HG03039 (cell line): ENCODE data around the gene SLC22A23.

Source experiments
- ATAC-seq: cut with Tn5 transposase; IDR thresholded peaks from one replicate; pipeline ENCODE4 v1.9.1; 2021; ENCODE audit warnings: mild to moderate bottlenecking, moderate library complexity; ENCODE audit not compliant: unreplicated experiment

SLC22A23 gene

DNA sequence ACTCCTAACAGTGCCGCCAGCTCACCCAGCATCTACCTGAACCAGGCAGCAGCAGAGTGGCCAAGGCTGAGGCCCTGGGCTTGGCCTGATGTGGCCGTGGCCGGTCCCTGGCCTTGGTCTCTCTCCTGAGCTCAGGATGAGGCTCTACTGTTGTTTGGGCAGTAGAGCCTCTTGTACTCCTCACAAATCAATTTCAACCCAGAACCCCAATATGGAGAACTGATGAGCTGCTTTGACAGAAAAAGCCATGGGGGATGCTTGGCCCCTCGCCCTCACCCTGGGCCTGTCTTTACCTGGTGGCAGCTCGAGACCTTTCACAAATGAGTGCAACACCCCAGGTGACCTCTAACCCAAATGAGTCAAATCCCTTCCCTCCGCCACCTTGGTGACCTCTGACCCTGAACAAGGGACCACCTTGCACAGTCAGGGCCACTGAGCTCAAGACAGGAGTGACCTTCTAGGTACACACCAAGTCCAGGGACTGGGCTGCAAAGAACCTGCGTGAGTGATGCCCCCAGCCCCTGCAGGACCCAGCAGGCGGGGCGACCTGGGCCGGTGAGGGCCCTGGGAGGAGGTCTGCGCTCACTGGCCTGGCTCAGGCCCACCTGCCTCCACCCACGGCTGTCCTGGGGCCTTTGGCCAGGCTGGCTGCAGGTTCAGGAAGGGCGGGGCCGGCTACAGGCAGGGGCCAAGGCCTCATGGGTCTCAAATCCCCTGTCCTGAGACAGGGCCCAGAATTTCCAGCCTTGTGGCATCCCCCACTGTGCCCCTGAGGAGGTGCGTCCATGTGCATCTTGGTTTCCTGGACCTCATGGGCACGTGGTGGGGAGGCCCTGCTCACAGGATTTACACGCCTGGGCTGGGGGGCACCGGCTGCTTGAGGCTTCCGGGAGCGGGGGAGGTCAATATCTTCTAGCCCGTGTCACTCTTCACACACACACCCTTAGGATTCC is 167.9 kb downstream of the SLC22A23 start:
- ATAC-seq, result no peak

- ATAC-seq, result no peak
Observed at GRCh38 chr6:3287976-3288707, 168.7 kb downstream of the SLC22A23 start.

DNA sequence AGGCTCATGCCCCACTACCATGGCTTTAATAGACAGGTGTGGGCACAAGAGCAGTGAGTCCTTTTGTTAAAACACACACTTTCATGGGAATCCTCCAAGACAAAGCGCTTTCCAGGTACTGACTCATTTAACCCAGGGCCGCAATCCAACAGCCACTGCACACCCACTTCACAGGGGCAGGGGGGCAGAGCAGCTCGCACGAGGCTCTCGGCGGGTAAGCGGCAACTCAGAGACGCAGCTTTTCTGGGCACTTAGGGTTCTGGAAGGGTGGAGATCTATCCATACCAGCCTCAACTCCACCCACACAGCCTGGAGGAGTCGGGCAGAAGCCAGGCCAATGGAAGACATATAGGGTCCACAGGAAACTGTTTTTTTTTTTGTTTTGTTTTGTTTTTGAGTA is 169.5 kb downstream of the SLC22A23 start:
- no peak for ATAC-seq

DNA sequence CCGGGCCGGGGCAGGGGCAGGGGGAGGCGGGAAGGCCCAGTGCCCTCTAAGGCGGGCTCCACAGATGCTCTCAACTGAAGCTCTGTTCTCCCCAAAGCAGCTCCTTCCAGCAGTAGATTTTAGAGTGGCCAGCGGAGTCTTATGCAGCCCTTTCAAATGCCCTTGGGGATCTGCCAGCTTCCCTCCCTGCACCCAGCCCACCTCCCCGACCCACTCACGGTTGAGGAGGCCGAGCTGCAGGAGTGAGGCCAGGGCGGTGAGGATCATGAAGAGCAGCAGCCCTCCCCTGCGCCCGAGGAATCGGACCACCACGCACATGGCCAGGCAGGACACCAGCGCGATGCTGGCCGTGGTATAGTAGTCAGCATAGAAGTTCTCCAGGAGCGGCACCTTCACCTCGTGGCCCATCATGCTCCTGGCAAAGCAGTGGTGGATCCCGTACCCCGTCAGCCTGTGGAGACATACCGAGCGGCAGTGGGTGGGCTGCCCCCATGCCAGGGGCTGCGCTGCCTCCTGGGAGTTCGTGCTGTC is 170.1 kb downstream of the SLC22A23 start:
- no peak for ATAC-seq

GRCh38 chr6:3285732-3286131 is 171.1 kb downstream of the SLC22A23 start:
- no peak for ATAC-seq

DNA sequence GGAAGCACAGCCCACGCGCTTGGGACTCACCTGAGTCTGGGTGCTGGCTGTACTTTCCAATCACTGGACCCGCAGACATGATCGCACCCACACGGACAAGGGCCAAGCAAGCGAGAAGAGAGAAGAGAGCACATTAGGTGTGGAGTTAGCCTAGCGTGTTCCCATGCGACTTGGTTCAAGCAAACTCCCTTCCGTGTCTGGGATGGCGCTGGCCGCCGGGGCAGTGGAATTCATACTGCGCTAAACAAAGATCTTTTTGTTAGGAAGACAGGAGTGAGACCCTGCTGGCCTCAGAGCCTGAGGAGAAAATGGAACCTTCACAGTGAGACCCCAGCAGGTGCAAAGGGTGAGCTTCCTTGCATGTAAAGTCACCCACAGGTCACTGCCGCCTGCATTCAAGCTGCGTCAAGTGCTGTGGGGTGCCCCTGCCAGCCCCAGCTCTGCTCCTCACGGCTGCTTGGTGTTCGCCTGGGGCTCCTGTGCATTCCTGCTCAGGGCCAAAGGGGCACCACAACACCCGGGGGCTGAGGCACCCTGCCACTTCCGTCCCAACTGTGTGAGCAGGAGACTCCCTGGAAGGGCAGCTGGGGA is 171.7 kb downstream of the SLC22A23 start:
- ATAC-seq, result no peak

DNA sequence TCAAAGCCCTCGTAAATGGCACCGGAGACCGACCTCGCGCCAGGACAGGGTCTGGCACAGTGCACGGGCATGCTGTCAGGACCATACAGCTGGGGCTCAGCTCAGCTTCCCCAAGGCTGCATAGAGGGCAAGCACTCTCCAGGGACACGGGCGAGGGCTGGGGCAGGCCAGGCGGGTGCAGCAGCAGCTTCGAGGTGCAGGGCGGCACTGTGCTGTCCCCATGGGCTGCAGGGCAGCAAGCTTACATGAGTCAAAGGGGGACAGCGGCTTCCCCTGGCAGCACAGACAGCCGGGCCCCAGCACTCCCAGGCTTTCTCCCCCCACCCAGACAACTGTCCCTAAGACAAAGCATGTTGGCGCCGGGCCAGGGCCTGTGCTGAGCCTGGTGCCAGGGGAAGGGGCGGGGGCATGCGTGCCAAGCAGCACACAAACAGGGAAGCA is 172.4 kb downstream of the SLC22A23 start:
- no peak for ATAC-seq

GRCh38 chr6:3283641-3284435 is 173.0 kb downstream of the SLC22A23 start:
- no peak for ATAC-seq

GRCh38 chr6:3283241-3283640 is 173.6 kb downstream of the SLC22A23 start:
- ATAC-seq, result no peak

GRCh38 chr6:3282476-3283236 is 174.2 kb downstream of the SLC22A23 start:
- ATAC-seq, result no peak

DNA sequence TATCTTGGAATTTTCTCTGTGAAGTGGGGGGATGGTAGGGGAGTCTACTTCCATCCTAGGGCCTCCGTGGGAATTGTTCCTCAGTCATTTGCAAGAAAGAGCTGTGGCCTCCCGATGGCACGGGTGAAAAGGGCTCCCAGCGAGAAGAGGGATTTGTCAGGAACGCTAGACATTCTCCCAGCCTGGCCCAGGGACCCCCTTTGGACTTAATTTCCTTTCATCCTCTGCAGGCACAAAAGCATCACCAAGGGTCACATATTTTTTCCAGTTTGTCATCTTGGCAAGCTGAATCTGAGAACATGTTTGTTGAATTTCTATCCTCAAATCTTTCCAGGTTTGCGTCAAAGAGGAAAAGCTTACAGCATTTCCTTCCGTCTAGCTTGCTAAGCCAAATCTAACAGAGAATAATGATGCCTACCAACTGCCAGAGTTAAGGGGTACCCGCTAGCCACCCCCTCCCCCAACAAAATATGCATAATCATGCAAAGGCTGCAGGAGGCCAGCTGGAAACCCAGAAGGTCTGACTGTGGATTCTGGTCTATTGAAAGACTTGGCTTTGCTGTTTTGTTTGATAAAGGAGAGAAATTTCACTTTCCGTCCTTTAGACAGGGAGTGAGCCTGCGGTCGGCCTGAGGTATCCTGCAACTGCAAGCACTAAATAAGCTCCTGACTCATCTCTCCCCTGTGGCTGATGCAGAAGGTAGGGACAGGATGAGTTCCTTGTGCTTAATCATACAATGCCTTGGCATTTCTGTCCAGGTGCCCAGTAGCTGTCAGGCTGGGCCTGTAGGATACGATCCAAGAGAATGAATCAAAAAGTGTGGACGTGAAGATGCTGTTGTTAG is 175.0 kb downstream of the SLC22A23 start:
- ATAC-seq, result no peak

DNA sequence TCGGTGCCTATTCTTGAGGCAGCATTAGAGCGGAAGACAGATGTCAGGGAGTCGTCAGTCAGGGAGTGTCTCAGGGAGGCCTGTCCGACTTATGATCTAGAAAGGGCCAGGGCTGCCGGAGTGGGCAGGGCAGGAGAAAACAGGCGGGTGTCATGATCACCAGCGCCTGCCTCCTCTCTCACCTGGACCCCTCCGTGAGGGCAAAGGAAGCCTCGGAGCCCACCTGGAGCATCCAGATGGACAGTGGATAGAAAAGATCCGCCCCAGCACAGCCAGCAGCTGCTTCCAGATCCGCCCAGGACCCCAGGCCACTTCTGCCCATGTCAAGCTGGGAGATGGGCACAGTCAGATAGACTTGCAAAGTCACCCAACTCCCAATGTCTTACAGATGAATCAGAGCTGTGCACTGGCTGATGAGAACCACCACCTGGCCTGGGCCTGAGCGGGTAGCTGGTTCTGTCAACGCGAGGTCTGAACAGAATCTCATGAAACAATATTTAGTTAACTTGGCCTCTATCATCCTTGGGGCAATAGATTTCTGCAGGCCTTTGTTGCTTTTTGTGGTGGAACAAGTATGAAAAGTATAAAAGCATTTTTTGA is 175.9 kb downstream of the SLC22A23 start:
- no peak for ATAC-seq

GRCh38 chr6:3280091-3280490 is 176.8 kb downstream of the SLC22A23 start:
- no peak for ATAC-seq

GRCh38 chr6:3278691-3279090 is 178.2 kb downstream of the SLC22A23 start:
- ATAC-seq, result no peak

DNA sequence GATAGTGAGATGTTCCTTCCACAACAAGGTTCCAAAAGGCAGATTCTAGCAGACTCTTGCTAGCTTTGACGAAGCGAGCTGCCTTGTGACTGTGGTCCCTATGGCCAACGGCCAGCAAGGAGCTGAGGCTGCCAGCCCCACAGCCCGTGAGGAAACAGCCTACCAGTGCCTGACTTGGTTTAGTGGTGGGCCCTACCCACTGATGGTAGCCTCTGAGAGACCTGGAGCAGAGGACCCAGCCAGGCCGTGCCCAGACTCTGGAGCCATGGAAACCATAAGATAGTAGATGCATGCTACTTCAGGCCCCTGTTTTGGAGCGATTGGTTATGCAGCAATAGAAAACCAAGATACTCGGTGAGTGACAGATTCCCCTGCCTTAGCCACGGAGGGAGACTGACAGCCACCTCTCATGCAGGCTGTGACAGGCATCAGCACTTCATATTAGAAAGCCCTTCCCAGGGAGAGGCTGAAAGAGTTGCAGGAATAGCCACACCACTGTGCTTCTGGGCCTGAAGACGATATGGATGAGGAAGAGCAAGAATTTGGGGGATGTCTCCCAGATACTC is 178.9 kb downstream of the SLC22A23 start:
- no peak for ATAC-seq

DNA sequence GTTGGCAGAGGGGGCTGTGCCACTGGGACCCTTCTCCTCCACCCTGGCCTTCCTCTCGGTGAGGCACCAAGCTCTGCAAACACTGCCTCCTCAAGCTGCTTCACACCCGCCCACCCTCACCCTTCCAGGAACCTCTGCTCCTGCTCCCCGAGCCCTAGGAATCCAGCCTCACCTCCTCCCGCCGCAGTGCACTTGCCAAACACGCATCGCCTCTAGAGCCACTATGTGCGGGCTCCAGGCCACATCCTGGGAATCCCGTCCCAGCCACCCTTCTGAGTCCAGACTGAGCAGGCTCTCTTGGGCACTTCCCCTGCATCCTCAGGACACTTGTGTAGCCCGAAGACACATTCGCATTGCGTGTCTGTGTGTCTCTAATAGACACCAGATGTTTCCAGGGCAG is 179.6 kb downstream of the SLC22A23 start:
- no peak for ATAC-seq

DNA sequence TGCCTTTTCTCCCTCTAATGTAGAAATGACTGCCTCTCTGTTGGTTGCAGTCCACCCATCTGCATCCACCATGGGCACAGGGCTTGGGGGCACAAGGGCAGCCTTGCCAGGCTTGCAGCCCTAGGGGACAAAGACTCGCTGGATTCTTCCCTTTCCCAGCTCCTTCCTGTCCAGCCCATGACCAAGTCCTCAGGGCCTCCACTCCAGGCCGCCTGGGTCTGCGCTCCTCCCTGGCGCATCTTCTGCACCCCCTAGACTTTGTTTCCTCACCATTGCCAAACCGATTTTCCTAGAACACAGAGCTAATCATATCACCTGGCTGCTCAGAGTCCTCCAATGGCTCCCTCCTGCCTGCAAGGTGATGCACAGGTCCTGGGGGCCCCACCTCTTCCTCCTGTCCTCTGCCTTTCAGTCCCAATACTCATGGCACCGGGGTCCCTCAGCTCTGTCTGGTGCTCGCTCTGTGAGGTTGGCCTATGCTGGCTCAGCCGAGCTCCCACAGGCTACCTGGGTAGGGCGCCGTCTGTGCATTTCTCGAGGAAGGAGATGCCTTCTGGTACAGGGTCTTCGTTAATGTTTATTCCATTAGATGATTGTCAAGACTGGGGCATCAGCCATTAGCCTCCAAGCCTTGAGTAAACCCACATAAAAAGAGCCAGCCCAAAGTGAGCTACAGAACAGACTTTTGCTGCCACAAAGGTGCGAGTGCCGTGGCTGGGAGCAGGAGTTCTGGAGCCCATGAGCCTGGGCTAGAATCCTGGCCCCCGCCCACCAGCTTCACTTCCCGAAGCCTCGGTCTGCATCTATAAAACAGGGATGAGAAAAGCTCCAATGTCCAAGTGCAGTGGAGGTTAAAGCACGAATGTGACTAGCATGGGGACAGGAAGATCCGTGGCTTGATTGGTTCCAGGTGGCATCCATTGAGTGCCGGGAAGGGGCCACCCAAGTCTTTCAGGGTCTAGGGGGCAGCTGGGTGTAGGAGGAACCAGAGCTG is 180.4 kb downstream of the SLC22A23 start:
- no peak for ATAC-seq
